GM19395 (cell line): ENCODE measurements around the gene CRK.
"Not testable (repeated sequence)": the region's sequence is repeated elsewhere in the genome, so short reads cannot be mapped to it uniquely, and the experiment has no call there.

Experiments used
- ATAC-seq: cut with Tn5 transposase; IDR thresholded peaks from one replicate; pipeline ENCODE4 v1.9.1; 2021; ENCODE audit warnings: mild to moderate bottlenecking, moderate library complexity; ENCODE audit not compliant: unreplicated experiment

CRK gene

GRCh38 chr17:1469231-1469852 lies 13.3 kb upstream of the CRK start:
- ATAC-seq, result no peak

GRCh38 chr17:1467898-1468492 lies 12.0 kb upstream of the CRK start:
- ATAC-seq, result no peak

DNA sequence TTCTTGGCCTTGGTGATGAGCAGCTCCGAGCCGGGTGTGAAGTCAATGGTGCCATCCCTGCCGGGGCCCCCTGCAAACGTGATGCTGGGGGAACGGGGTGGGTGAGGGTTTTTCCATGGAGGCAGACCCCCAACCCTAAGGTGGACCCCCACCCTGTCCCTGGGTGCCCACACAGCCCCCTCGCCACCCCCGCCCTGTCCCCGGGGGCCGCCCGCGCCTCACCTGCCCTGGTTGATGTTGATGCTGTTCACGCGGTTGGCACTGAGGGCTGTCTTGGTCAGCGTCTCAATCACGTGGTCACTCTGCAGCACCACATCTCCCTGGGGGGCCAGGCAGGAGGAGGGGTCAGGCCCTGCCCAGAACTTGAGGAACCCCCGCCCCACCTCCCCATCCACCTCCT lies 11.2 kb upstream of the CRK start:
- ATAC-seq, result no peak

GRCh38 chr17:1464186-1464585 lies 8.2 kb upstream of the CRK start:
- ATAC-seq, result no peak

- ATAC-seq, result no peak
Observed at GRCh38 chr17:1462164-1463112, 6.4 kb upstream of the CRK start.

GRCh38 chr17:1461198-1461944 lies 5.3 kb upstream of the CRK start:
- ATAC-seq, result no peak

DNA sequence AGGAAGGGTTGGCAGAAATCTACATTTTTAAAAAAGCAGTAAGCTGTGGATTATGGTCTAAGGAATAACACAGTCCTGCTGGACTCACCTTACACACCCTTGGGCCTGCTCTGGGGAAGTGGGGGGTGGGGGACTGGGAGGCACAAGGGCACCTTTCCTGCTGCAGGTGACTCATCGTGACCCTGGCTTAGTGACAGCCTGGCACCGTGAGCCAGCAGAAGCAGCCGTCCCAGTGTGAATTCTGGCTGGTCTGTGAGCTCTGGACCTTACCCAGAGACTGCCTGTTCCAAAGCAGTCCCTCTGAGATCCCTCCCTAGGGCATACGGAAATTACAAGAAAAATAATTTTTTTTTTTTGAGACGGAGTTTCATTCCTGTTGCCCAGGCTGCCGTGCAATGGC lies 4.2 kb upstream of the CRK start:
- no peak for ATAC-seq

- peak; percentile 36 for ATAC-seq
Observed at GRCh38 chr17:1455291-1455796, 688 bp downstream of the CRK start.

- no peak for ATAC-seq
Observed at GRCh38 chr17:1454541-1454940, 1.5 kb downstream of the CRK start.

DNA sequence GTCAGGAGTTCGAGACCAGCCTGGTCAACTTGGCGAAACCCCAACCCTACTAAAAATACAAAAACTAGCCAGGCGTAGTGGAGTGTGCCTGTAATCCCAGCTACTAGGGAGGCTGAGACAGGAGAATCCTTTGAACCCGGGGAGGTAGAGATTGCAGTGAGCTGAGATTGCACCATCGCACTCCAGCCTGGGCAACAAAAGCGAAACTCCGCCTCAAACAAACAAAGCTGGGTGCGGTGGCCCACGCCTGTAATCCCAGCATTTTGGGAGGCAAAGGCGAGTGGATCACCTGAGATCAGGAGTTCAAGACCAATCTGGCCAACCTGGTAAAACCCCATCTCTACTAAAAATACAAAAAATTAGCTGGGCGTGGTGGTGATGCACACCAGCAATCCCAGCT lies 2.3 kb downstream of the CRK start:
- not testable (repeated sequence) for ATAC-seq

DNA sequence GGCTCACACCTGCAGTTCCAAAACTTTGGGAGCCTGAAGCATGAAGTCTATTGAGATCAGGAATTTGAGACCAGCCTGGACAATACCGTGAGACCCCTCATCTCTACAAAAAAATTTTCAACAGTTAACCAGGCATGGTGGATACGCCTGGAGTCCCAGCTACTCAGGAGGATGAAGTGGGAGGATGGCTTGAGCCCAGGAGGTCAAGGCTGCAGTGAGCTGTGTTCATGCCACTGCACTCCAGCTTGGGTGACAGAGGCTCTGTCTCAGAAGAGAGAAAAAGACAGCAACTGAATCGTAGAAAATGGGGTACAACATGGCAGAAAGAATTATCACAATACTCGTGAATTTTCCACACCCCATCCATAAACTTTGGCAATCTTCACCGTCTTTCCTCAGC lies 3.2 kb downstream of the CRK start:
- ATAC-seq, result no peak

GRCh38 chr17:1450261-1450660 lies 5.8 kb downstream of the CRK start:
- not testable (repeated sequence) for ATAC-seq

GRCh38 chr17:1449412-1449967 lies 6.5 kb downstream of the CRK start:
- no peak for ATAC-seq

DNA sequence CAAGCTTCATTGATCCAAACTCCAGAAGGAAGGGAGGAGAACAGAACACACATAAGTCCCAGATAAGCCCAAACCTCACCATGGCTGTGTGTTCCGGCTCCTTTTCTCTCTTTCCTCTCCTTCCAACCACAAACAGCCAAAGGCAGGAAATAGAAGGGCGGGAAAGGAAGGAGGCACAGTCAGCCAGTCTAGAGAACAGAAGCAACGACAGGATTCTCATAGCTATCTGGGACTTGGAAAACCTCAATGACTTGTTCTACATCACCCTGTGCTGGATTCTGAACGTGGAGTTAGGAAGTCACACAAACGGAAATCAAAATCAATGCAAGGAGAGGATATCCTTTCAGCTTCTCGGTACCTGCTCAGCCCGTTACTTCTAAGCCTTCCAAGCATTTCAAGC lies 9.0 kb downstream of the CRK start:
- no peak for ATAC-seq

DNA sequence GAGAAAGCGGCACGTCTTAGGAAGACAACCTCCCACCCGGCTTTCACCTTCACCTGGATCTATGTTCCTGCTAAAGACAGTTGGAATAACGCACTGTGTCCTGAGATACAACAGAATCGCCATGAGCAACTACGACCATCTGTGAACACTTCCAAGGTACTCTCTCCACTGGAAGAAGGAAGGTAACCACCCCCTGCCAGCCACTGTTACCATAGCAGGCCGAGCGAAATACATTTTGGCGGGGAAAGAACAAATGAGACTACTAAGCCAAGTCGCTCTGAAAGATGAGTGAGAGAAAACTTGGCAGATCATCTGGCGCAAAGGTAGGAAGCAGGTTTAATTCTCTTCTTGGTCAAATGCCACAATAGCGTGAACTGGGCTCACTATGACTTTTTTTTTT lies 9.8 kb downstream of the CRK start:
- ATAC-seq, result no peak

DNA sequence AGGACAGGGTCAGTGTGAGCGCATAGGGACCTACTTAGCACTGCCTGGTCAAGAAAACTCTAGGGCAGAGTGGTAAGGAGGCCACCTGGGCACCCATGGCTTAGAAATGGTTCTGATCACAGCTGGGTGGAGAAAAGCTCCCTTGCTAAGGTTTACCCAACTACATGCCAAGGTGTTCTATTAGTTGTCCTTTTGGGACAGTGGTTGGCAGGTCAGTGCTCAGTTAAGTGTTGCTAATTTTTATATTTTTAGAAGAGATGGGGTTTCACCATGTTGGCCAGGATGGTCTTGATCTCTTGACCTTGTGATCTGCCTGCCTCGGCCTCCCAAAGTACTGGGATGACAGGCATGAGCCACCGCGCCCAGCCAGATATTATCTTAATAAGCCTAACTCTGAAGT lies 10.3 kb downstream of the CRK start:
- not testable (repeated sequence) for ATAC-seq

- not testable (repeated sequence) for ATAC-seq
Observed at GRCh38 chr17:1442721-1443120, 13.3 kb downstream of the CRK start.

- no peak for ATAC-seq
Observed at GRCh38 chr17:1442187-1442586, 13.8 kb downstream of the CRK start.

- no peak for ATAC-seq
Observed at GRCh38 chr17:1440921-1441320, 15.1 kb downstream of the CRK start.

DNA sequence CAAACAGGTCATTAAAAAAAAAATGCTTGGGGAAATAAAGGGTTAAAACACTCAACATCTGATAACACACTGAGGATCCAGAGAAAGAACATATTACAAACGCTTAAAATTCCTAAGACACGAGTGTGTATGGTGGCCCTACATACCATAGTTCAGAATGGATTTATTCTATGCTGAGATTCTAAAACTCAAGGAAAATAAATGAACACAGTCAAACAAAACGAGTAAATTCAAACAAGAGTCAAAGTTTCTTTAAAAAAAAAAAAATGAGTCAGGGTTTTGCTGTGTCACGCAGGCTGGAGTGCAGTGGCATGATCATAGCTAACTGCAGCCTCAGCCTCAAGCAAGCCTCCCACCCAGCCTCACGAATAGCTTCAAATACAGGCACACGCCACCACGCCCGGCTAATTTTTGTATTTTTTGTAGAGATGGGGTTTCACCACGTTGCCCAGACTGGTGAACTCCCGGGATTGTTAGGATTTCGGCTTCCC lies 17.4 kb downstream of the CRK start:
- ATAC-seq, result no peak

DNA sequence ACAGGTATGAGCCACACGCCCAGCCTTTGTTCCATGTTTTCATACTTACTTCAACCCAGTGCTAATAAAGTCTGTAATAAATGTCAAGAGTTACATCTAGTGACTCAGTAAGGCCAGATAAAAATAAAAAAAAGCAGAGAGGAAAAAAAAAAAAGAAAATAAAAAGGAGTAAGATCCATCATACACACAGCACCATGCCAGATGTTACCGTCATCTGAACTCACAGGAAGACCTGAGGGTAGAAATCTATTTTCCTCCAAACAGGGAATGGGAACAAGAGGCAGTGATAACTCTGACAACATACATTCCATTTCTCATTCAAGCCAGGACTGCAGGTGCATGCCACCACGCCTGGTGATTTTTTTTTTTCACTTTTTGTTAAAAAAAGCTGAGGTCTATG lies 20.7 kb downstream of the CRK start:
- no peak for ATAC-seq
